DND-41 (cell line): Measurements from ENCODE around the gene PAX2.

ENCODE experiments used
- CTCF ChIP-seq: IDR thresholded peaks from 2 replicates; pipeline ENCODE4 v1.5.1; 2012; ENCODE audit warnings: borderline replicate concordance, low read length, moderate library complexity, mild to moderate bottlenecking; ENCODE audit not compliant: poor library complexity, severe bottlenecking; ENCODE audit errors: extremely low read depth
- EZH2 ChIP-seq: IDR thresholded peaks from 3 replicates; pipeline ENCODE4 v1.6.1; 2012; ENCODE audit warnings: borderline replicate concordance, low read depth, mild to moderate bottlenecking, moderate library complexity, low read length, inconsistent platforms; ENCODE audit not compliant: severe bottlenecking

- TF ChIP-seq CTCF = no peak
- no peak for TF ChIP-seq EZH2
Observed at GRCh38 chr10:100729862-100730724, 15.3 kb upstream of the PAX2 start.
